GM18951 (cell line): ENCODE results near the gene BMI1.
"Not testable (repeated sequence)": the region's sequence is repeated elsewhere in the genome, so short reads cannot be mapped to it uniquely, and the experiment has no call there.

Source experiments
- POLR2A ChIP-seq: IDR thresholded peaks from 4 replicates; pipeline ENCODE4 v1.6.1; 2011; ENCODE audit warnings: mild to moderate bottlenecking; ENCODE audit not compliant: insufficient read length, insufficient read depth; ENCODE audit errors: extremely low read depth
- in situ Hi-C: fragments of 300-500 bp; cut with MboI; formaldehyde crosslinking; loops from one replicate; pipeline ENCODE4 v1.12.0; 2022; ENCODE audit warnings: low sequenced_read_pairs, mixed read lengths, inconsistent platforms; ENCODE audit not compliant: unreplicated experiment

BMI1 gene

DNA sequence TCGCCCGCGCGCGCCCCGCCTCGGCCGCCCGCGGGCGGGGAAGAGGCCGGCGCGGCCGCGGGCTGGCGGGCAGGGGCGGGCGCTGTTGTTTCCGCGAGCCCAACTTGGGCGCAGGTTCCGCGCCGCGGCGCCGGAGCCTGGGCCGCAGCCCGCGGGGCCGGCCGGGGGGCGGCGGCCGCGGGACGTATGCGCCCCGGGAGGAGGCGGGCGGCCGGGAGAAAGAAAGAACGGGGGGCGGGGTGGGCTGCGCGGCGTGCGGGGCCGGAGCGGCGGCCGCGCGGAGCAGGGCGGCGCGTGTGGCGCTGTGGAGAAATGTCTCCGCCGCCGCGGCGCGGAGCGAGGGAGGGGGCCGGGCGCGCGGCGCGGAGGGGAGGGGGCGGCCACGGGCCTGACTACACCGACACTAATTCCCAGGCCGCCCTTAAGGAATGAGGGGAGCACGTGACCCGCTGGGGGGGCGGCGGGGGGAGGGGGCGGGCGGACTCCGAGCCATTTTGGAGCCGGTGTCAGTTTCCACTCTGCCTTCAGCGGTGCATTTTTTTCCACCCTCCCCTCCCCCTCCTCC lies at the start of gene BMI1:
TSS of gene BMI1 (plus strand) at position 509 of the 565 bp plus-strand sequence. CDS start 5,351 bp downstream, outside the sequence.
- peak; percentile 33 for TF ChIP-seq POLR2A
- in situ Hi-C loops: no loop called here

- TF ChIP-seq POLR2A: no peak
- in situ Hi-C loops: no loop called here
These were observed 49.1 kb upstream of the BMI1 start for GRCh38 chr10:22271786-22272185.

DNA sequence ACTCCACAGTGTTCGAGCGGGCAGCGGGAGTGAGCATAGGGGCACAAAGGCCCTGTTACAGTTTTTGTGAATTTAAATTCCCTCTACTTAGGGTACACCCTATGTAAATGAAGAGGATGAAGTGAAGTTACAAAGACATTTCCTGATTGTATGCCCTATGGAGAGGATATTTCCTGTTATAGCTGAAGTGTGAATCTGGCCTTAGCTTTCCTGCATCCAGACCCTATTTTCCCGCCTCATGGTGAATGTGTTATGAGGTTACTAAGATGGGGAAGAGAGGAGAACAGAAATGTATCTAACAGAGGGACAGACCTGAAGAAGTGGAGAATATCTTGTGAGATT lies 42.5 kb upstream of the BMI1 start:
- TF ChIP-seq POLR2A: no peak
- in situ Hi-C loops: no loop called here

DNA sequence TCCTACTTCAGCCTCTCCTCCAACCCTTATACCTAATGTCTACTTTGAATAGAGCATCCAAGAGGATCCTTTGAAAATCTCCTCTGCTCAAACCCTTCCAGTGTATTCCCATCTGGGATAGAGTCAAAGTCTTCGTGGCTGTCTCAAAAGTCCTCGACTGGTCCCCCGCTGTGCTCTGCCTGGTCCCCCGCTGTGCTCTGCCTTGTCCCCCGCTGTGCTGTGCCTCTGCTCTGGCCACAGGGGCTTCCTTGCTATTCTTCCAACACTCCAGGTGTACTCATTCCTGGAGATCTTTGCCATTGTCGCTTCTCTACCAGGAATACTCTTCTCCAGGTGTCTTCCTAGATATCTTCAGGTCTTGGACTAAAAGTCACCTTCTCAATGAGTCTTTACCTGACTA lies 40.8 kb upstream of the BMI1 start:
- in situ Hi-C loops: no loop called here

DNA sequence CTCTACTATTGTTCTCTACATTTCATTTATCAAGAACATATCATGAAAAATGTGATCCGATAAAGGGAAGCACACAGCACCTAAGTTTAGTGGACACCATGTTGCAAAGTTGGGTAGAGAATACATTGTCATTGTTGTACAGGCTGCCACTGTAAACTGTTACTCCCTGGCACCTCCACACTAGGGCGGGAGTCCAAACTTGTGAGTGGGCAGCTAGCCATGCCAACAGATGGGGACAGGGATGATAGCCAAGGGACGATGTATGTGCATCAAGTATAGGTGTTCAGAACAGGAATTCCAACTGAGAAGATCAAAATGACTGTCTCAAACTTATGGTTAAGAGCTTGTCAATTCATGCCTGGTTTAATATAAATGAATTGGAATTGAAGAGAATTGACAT lies 35.8 kb upstream of the BMI1 start:
- in situ Hi-C loops: no loop called here
- TF ChIP-seq POLR2A: no peak

More for the DNA sequence above, 40.8 kb upstream of the BMI1 start:
- no peak for TF ChIP-seq POLR2A

DNA sequence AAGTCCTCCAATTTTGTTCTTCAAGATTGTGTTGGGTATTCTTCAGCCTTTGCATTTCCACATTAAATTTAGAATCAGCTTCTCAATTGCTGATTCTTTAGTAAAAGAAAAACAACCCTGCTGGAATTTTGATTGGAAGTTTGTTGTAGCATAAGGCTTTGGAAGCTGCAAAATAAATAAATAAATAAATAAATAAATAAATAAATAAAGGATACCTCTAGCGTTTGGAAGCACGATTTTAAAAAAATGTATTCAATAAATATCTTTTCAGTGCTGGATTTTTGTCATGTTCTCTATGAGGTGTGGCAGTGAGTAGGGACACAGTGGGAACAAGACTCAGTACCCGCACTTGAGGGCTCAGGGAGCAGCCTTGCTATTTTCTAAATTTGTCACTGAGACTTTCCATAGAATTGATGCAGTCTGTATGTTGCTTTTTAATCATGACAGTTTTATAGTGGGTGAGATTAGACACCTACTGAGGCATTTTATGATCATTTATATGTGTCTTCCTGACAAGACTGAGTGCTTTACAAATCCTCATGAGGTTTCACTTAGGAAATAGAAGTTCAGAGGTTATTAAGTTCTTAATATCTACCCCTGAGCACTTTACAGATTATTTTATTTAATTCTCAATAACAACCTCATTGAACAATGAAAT lies 27.0 kb upstream of the BMI1 start:
- in situ Hi-C loops: no loop called here
- no peak for TF ChIP-seq POLR2A

GRCh38 chr10:22294694-22295093 lies 26.2 kb upstream of the BMI1 start:
- in situ Hi-C loops: no loop called here
- TF ChIP-seq POLR2A: no peak

- in situ Hi-C loops: no loop called here
- no peak for TF ChIP-seq POLR2A
These were observed 19.7 kb upstream of the BMI1 start for GRCh38 chr10:22301193-22301592.

GRCh38 chr10:22303461-22303860 lies 17.4 kb upstream of the BMI1 start:
- no peak for TF ChIP-seq POLR2A
- in situ Hi-C loops: no loop called here

GRCh38 chr10:22305721-22306120 lies 15.2 kb upstream of the BMI1 start:
- no peak for TF ChIP-seq POLR2A
- in situ Hi-C loops: no loop called here

GRCh38 chr10:22308390-22308789 lies 12.5 kb upstream of the BMI1 start:
- no peak for TF ChIP-seq POLR2A
- in situ Hi-C loops: no loop called here

GRCh38 chr10:22309180-22310000 lies 11.5 kb upstream of the BMI1 start:
- TF ChIP-seq POLR2A: no peak

GRCh38 chr10:22310012-22310411 lies 10.9 kb upstream of the BMI1 start:
- in situ Hi-C loops: not testable (repeated sequence)

More at GRCh38 chr10:22309180-22310000, 11.5 kb upstream of the BMI1 start:
- in situ Hi-C loops: no loop called here

DNA sequence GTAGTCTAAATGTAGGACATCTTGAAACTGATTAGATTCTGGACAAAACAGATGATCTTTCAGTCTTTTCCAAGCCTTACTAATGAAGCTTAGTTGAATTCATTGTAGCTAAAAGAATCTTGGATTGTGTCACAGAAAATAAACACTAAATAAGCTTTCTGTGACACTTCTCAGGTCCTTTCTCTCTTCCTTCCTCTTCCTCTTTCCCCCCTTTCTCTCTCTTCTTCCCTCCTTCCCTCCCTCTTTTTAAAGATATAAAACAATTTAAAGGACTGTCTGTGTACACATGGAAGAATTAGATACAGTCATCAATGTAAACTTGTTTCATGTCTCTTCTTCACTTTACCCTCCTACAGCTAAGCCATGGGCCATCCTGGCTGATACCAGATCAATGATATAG lies 10.0 kb upstream of the BMI1 start:
- in situ Hi-C loops: no loop called here

More for the DNA sequence above, 10.0 kb upstream of the BMI1 start:
- TF ChIP-seq POLR2A: no peak
